Measurements from ENCODE around the gene SCAF11. TPM values are rescaled to one million over a fixed set of nuclear protein-coding genes. Genes with fewer than 3 reads are reported as not detected.
A peak's percentile ranks its signal among the peaks of the same experiment; 100 is the strongest.

SCAF11 gene
- polyA plus RNA-seq, 1 experiment: 25.2 TPM

DNA sequence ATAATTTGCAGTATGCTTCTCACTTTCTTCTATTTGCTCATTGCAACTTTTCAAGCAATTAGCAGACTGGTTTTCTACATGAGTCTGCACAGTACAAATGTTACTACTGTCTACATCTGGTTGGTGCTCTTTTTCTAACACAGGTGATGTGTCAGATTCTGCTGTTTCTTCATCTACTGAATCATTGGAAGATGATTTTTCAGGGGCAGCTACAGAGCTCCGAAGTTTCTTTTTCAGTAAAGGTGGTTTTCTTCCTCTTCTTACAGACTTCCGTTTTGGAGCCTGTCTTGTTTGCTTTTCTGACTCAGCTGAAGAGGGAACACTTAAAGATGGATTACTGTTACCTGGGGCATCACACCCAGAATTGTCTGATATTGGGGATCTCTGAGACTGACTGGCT lies 62.1 kb downstream of the SCAF11 start:
- TF ChIP-seq CTCF (IDR thresholded peaks at IDR 0.05; ENCODE audit: insufficient read depth, low read depth, low read length): no peak
- Histone ChIP-seq H3K27me3 (ENCODE audit: control insufficient read depth, insufficient read depth, low read length) (no peaks in the 10 kb centered on the region), H3K36me3 (ENCODE audit: control insufficient read depth, insufficient read depth, low read length) (peaks cover 10% of the 10 kb centered on the region), H3K4me3 (ENCODE audit: low read depth, low read length) (no peak overlapping the region)
- ChIA-PET POLR2A (no interaction called here), CTCF (no interaction called here)
- no peak for DNase-seq (ENCODE audit: low read depth)

DNA sequence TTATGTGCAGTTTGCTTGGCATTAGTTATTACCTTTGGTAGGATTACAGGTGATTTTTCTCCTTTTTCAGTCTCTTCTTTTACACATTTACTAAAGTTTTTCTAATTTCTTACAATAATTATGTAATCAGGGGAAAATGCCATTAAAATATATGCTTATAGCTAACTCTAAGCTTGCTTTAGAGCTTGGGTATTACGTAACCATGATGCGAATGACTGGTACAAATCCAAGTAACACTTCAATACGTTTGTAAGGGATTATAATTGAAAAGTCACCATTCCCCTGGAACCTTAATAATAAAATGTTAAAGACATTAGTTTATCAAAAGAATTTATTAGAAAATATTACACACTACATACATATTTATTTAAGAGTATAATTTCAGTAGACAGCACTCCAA lies 71.6 kb downstream of the SCAF11 start:
- no peak for DNase-seq (ENCODE audit: low read depth)
- ChIA-PET POLR2A (interaction anchor here (0.6 kb wide), 1 partner anchor 15 kb away, joined by 3 read pairs; no protein-coding TSS in a partner anchor), CTCF (no interaction called here)
- Histone ChIP-seq H3K4me3 (ENCODE audit: low read depth, low read length) (no peak overlapping the region), H3K36me3 (ENCODE audit: control insufficient read depth, insufficient read depth, low read length) (peaks cover 3% of the 10 kb centered on the region), H3K27me3 (ENCODE audit: control insufficient read depth, insufficient read depth, low read length) (no peaks in the 10 kb centered on the region)
- no peak for TF ChIP-seq CTCF (IDR thresholded peaks at IDR 0.05; ENCODE audit: insufficient read depth, low read depth, low read length)

GRCh38 chr12:45915405-45915804 lies 75.0 kb downstream of the SCAF11 start:
- TF ChIP-seq CTCF (IDR thresholded peaks at IDR 0.05; ENCODE audit: insufficient read depth, low read depth, low read length): no peak
- Histone ChIP-seq H3K27me3 (ENCODE audit: control insufficient read depth, insufficient read depth, low read length) (no peaks in the 10 kb centered on the region), H3K36me3 (ENCODE audit: control insufficient read depth, insufficient read depth, low read length) (no peaks in the 10 kb centered on the region), H3K4me3 (ENCODE audit: low read depth, low read length) (no peak overlapping the region)
- ChIA-PET POLR2A (no interaction called here), CTCF (interaction anchor here (2.6 kb wide), 1 partner anchor 75 kb away, joined by 8 read pairs; the partner anchor contains the start of gene SCAF11)
- DNase-seq (ENCODE audit: low read depth): no peak

GRCh38 chr12:45914090-45914489 lies 76.3 kb downstream of the SCAF11 start:
- TF ChIP-seq CTCF (IDR thresholded peaks at IDR 0.05; ENCODE audit: insufficient read depth, low read depth, low read length): no peak
- CTCF ChIA-PET: interaction anchor here (1.1 to 2.6 kb wide), 3 partner anchors 21 to 76 kb away, joined by 3 to 8 read pairs (median 4); partner anchors contain the start of gene SCAF11
- POLR2A ChIA-PET: interaction anchor here (1.3 kb wide), 1 partner anchor 10 kb away, joined by 3 read pairs; no protein-coding TSS in a partner anchor
- Histone ChIP-seq H3K36me3 (ENCODE audit: control insufficient read depth, insufficient read depth, low read length) (no peaks in the 10 kb centered on the region), H3K4me3 (ENCODE audit: low read depth, low read length) (no peak overlapping the region), H3K27me3 (ENCODE audit: control insufficient read depth, insufficient read depth, low read length) (no peaks in the 10 kb centered on the region)
- DNase-seq (ENCODE audit: low read depth): peak; percentile 35

GRCh38 chr12:45913631-45914030 lies 76.7 kb downstream of the SCAF11 start:
- ChIA-PET POLR2A (interaction anchor here (1.3 kb wide), 1 partner anchor 9 kb away, joined by 3 read pairs; no protein-coding TSS in a partner anchor), CTCF (interaction anchor here (1.1 to 1.4 kb wide), 4 partner anchors 10 to 63 kb away, joined by 3 to 4 read pairs (median 4); no protein-coding TSS in a partner anchor)
- DNase-seq (ENCODE audit: low read depth): no peak
- Histone ChIP-seq H3K36me3 (ENCODE audit: control insufficient read depth, insufficient read depth, low read length) (no peaks in the 10 kb centered on the region), H3K27me3 (ENCODE audit: control insufficient read depth, insufficient read depth, low read length) (no peaks in the 10 kb centered on the region), H3K4me3 (ENCODE audit: low read depth, low read length) (no peak overlapping the region)
- no peak for TF ChIP-seq CTCF (IDR thresholded peaks at IDR 0.05; ENCODE audit: insufficient read depth, low read depth, low read length)
